Suprapubic skin (tissue), 4 donors: Measurements from ENCODE around the gene REV3L.
"Not testable (repeated sequence)": the region's sequence is repeated elsewhere in the genome, so short reads cannot be mapped to it uniquely, and the experiment has no call there.

Source experiments
- CTCF ChIP-seq, 2 donors: fragments of 200-600 bp in 1 of 2; fragments of 450-650 bp in 1 of 2; sonication (generic) in 1 of 2; IDR thresholded peaks; one replicate each; pipeline ENCODE4 v1.5.1; 2016 to 2019; ENCODE audit warnings: antibody characterized with exemption in 2 of 2, mild to moderate bottlenecking in 1 of 2, moderate library complexity in 1 of 2
- EP300 ChIP-seq: sonication (generic); formaldehyde crosslinking; IDR thresholded peaks from one replicate; pipeline ENCODE4 v1.6.1; 2017; ENCODE audit warnings: antibody characterized with exemption
- POLR2A ChIP-seq, 2 donors: fragments of 450-650 bp; IDR thresholded peaks; one replicate each; pipeline ENCODE4 v1.6.1; 2017; ENCODE audit warnings: antibody characterized with exemption in 2 of 2, mild to moderate bottlenecking in 2 of 2, moderate library complexity in 2 of 2
- POLR2AphosphoS5 ChIP-seq, 3 donors: sonication (generic); formaldehyde crosslinking; IDR thresholded peaks; one replicate each; pipeline ENCODE4 v1.6.1; 2017; ENCODE audit warnings: antibody characterized with exemption in 3 of 3

GRCh38 chr6:111507219-111507618, 24.2 kb upstream of the REV3L start:
- TF ChIP-seq CTCF (IDR thresholded peaks at IDR 0.05); POLR2AphosphoS5 (IDR thresholded peaks at IDR 0.05); POLR2A (IDR thresholded peaks at IDR 0.05); EP300: not testable (repeated sequence)
